Fibroblast of mammary gland (primary cell): ENCODE measurements around the gene HIVEP3.

Source experiments
- DNase-seq: peaks from one replicate; pipeline ENCODE4 v3.0.0-alpha.2; 2010; ENCODE audit warnings: low read depth
- H3K4me3 ChIP-seq: 2 replicates; pipeline ENCODE4 v1.5.1; 2011; ENCODE audit warnings: low read depth, mild to moderate bottlenecking, low read length, moderate library complexity; ENCODE audit not compliant: control insufficient read depth
- CTCF ChIP-seq: conservative IDR thresholded peaks from 2 replicates; pipeline ENCODE4 v1.5.1; 2011; ENCODE audit warnings: low read depth, low read length, inconsistent platforms; ENCODE audit not compliant: control insufficient read depth, insufficient read depth

HIVEP3 gene

GRCh38 chr1:41708332-41708731 is 210.4 kb downstream of the HIVEP3 start:
- TF ChIP-seq CTCF: no peak
- DNase-seq: no peak
- H3K4me3 ChIP-seq: no peak overlapping the region

GRCh38 chr1:41707793-41708192 is 210.9 kb downstream of the HIVEP3 start:
- no peak for DNase-seq
- H3K4me3 ChIP-seq: no peak overlapping the region
- no peak for TF ChIP-seq CTCF

GRCh38 chr1:41705798-41706197 is 212.9 kb downstream of the HIVEP3 start:
- TF ChIP-seq CTCF: no peak
- no peak for DNase-seq
- no peak overlapping the region for H3K4me3 ChIP-seq

- TF ChIP-seq CTCF: no peak
Observed at GRCh38 chr1:41704196-41704595, 214.5 kb downstream of the HIVEP3 start.

GRCh38 chr1:41702771-41703170 is 216.0 kb downstream of the HIVEP3 start:
- no peak overlapping the region for H3K4me3 ChIP-seq
- TF ChIP-seq CTCF: no peak
- no peak for DNase-seq

More at GRCh38 chr1:41704196-41704595, 214.5 kb downstream of the HIVEP3 start:
- no peak overlapping the region for H3K4me3 ChIP-seq
- DNase-seq: no peak

- no peak overlapping the region for H3K4me3 ChIP-seq
- no peak for DNase-seq
- TF ChIP-seq CTCF: no peak
Observed at GRCh38 chr1:41700986-41701535, 217.7 kb downstream of the HIVEP3 start.

- no peak for TF ChIP-seq CTCF
- H3K4me3 ChIP-seq: no peak overlapping the region
- DNase-seq: no peak
Observed at GRCh38 chr1:41700581-41700980, 218.1 kb downstream of the HIVEP3 start.
